Fibroblast of the aortic adventitia (primary cell): ENCODE measurements around the gene GPRC5B. TPM values are rescaled to one million over a fixed set of nuclear protein-coding genes. Genes with fewer than 3 reads are reported as not detected.

Experiments used
- DNase-seq: peaks from one replicate; pipeline ENCODE4 v3.0.0-alpha.2; 2010; ENCODE audit warnings: low read depth
- H3K4me3 ChIP-seq: 2 replicates; pipeline ENCODE4 v1.5.1; 2011; ENCODE audit warnings: low read depth, mild to moderate bottlenecking, control low read depth, low read length, moderate library complexity
- CTCF ChIP-seq: IDR thresholded peaks from 2 replicates; pipeline ENCODE4 v1.5.1; 2011; ENCODE audit warnings: mild to moderate bottlenecking, low read length, control low read depth, inconsistent platforms; ENCODE audit not compliant: insufficient read depth
- total RNA-seq: library from RNA; depleted of rRNA; stranded (reverse); fragments of >200 nt; gene quantifications from 2 replicates; pipeline ENCODE4 v1.2.3, GENCODE V29; 2012; ENCODE audit warnings: low replicate concordance

The GPRC5B gene
- total RNA-seq, 1 donor = 20.2 TPM

GRCh38 chr16:19835968-19836421, 48.7 kb downstream of the GPRC5B start:
- H3K4me3 ChIP-seq = no peak overlapping the region
- no peak for TF ChIP-seq CTCF
- DNase-seq = peak; percentile 63

GRCh38 chr16:19835196-19835595, 49.5 kb downstream of the GPRC5B start:
- no peak for DNase-seq
- H3K4me3 ChIP-seq = no peak overlapping the region
- no peak for TF ChIP-seq CTCF

GRCh38 chr16:19833581-19833980, 51.1 kb downstream of the GPRC5B start:
- no peak for TF ChIP-seq CTCF
- no peak overlapping the region for H3K4me3 ChIP-seq
- no peak for DNase-seq

GRCh38 chr16:19833176-19833575, 51.5 kb downstream of the GPRC5B start:
- no peak for DNase-seq
- no peak for TF ChIP-seq CTCF
- H3K4me3 ChIP-seq = no peak overlapping the region

- TF ChIP-seq CTCF = no peak
- no peak overlapping the region for H3K4me3 ChIP-seq
- peak; percentile 65 for DNase-seq
Observed at GRCh38 chr16:19831678-19832077, 53.0 kb downstream of the GPRC5B start.

GRCh38 chr16:19830902-19831560, 53.6 kb downstream of the GPRC5B start:
- no peak for TF ChIP-seq CTCF
- no peak for DNase-seq
- H3K4me3 ChIP-seq = no peak overlapping the region
